ENCODE results near the gene DNMT3B.

DNA sequence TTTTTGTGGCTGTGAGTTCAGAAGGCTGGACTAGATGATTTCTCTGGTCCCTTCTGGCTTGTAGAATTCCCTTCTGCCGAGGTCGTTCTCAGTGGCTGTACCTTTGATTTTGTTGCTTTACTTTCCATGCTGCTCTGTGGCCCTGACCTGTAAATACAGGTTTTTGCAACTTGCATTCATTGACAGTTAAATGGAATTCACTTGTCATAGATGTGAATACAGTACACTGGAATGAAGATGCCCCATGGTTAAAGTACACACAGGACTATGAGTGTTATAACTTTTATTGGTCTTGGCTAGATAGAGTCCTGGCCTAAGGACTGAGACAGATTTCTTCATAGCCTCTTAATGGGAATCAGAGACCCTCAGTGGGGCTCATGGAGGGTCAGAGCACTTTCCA is 83.6 kb downstream of the DNMT3B start:
- TF ChIP-seq, protein P1, sequence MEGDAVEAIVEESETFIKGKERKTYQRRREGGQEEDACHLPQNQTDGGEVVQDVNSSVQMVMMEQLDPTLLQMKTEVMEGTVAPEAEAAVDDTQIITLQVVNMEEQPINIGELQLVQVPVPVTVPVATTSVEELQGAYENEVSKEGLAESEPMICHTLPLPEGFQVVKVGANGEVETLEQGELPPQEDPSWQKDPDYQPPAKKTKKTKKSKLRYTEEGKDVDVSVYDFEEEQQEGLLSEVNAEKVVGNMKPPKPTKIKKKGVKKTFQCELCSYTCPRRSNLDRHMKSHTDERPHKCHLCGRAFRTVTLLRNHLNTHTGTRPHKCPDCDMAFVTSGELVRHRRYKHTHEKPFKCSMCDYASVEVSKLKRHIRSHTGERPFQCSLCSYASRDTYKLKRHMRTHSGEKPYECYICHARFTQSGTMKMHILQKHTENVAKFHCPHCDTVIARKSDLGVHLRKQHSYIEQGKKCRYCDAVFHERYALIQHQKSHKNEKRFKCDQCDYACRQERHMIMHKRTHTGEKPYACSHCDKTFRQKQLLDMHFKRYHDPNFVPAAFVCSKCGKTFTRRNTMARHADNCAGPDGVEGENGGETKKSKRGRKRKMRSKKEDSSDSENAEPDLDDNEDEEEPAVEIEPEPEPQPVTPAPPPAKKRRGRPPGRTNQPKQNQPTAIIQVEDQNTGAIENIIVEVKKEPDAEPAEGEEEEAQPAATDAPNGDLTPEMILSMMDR (IDR thresholded peaks at IDR 0.05; ENCODE audit: low read depth, low read length, poor library complexity, severe bottlenecking), result no peak
- no peak for TF ChIP-seq EZH2phosphoT487 (IDR thresholded peaks at IDR 0.05; ENCODE audit: borderline replicate concordance, low read length)
